Spleen (tissue), 7 donors: ENCODE measurements around the gene CNTNAP5.

Experiments used
- CTCF ChIP-seq, 11 experiments: fragments of 200-600 bp in 7 of 11; fragments of 450-650 bp in 4 of 11; sonication (generic) in 4 of 11; IDR thresholded peaks in 8 of 11; conservative IDR thresholded peaks in 3 of 11; 1 replicate in 7 of 11; 2 replicates in 4 of 11; pipeline versions ENCODE4 v1.4.0 to v1.8.0; 2016 to 2021; ENCODE audit warnings: antibody characterized with exemption in 11 of 11, inconsistent platforms in 4 of 11, mild to moderate bottlenecking in 1 of 11
- POLR2A ChIP-seq, 3 donors: fragments of 450-650 bp; IDR thresholded peaks; one replicate each; pipeline ENCODE4 v1.5.1; 2017; ENCODE audit warnings: antibody characterized with exemption in 3 of 3, mild to moderate bottlenecking in 1 of 3
- donor health status: DM: no; HTN: no; CAD: no; lungs with moderate emphysema.
- donor health status: DM: no; HTN: no; CAD: no.
- donor health status: DM: no; HTN: no; CAD: no.

DNA sequence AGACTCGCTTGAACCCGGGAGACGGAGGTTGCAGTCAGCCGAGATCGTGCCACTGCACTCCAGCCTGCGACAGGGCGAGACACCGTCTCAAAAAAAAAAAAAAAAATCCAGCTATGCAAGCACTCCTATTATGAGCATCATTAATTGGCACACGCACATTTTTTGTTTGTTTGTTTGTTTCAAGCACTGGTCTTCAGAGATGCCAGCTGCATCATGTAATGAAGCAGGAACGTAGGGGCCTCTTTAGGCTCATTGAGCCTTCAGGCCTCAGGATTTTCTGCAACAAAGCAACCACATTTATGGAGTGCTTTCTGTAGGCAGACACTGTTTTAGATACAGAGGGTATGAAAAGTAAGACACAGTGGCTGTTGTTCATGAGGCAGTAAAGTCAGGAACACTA lies 585.8 kb downstream of the CNTNAP5 start:
- TF ChIP-seq CTCF (IDR thresholded peaks at IDR 0.05 in 8 of 11, conservative IDR thresholded peaks at IDR 0.05 in 3 of 11) (no peak), POLR2A (IDR thresholded peaks at IDR 0.05) (no peak)
